HL-60/S4 treated with phorbol 12-myristate 13-acetate at 8.2 ng/mL for 4 days and 3 days (cell line): ENCODE data around the gene EXTL1.

Experiments used
- in situ Hi-C: fragments of 300-500 bp; cut with MboI; formaldehyde crosslinking; loops from 2 replicates; pipeline ENCODE4 v1.15.0; 2022; ENCODE audit warnings: low sequenced_read_pairs

The EXTL1 gene

GRCh38 chr1:26022404-26022779, 817 bp downstream of the EXTL1 start:
- in situ Hi-C loops: no loop called here

GRCh38 chr1:26023009-26023408, 1.4 kb downstream of the EXTL1 start:
- in situ Hi-C loops: no loop called here

GRCh38 chr1:26023826-26024225, 2.3 kb downstream of the EXTL1 start:
- in situ Hi-C loops: no loop called here

- in situ Hi-C loops: no loop called here
These were observed 3.5 kb downstream of the EXTL1 start for GRCh38 chr1:26025060-26025459.

- in situ Hi-C loops: no loop called here
These were observed 3.9 kb downstream of the EXTL1 start for GRCh38 chr1:26025517-26025916.

GRCh38 chr1:26027716-26028489, 6.3 kb downstream of the EXTL1 start:
- in situ Hi-C loops: no loop called here

- in situ Hi-C loops: no loop called here
These were observed 7.0 kb downstream of the EXTL1 start for GRCh38 chr1:26028490-26028980.

GRCh38 chr1:26029054-26029863, 7.7 kb downstream of the EXTL1 start:
- in situ Hi-C loops: no loop called here

- in situ Hi-C loops: no loop called here
These were observed 8.4 kb downstream of the EXTL1 start for GRCh38 chr1:26029864-26030481.

GRCh38 chr1:26031196-26031595, 9.6 kb downstream of the EXTL1 start:
- in situ Hi-C loops: no loop called here

- in situ Hi-C loops: no loop called here
These were observed 10.1 kb downstream of the EXTL1 start for GRCh38 chr1:26031611-26032220.

GRCh38 chr1:26032656-26033357, 11.2 kb downstream of the EXTL1 start:
- in situ Hi-C loops: no loop called here

GRCh38 chr1:26034504-26035202, 13.1 kb downstream of the EXTL1 start:
- in situ Hi-C loops: no loop called here

GRCh38 chr1:26035203-26035958, 13.8 kb downstream of the EXTL1 start:
- in situ Hi-C loops: no loop called here

GRCh38 chr1:26035959-26036755, 14.6 kb downstream of the EXTL1 start:
- in situ Hi-C loops: no loop called here

- in situ Hi-C loops: no loop called here
These were observed 15.2 kb downstream of the EXTL1 start for GRCh38 chr1:26036756-26037281.

- in situ Hi-C loops: no loop called here
These were observed 16.3 kb downstream of the EXTL1 start for GRCh38 chr1:26037904-26038303.

GRCh38 chr1:26038477-26038876, 16.9 kb downstream of the EXTL1 start:
- in situ Hi-C loops: no loop called here
